NT2/D1 (cell line): ENCODE data around the gene PPARA.

Experiments
- SUZ12 ChIP-seq: IDR thresholded peaks from 2 replicates; pipeline ENCODE4 v1.6.1; 2011; ENCODE audit not compliant: insufficient read length, insufficient read depth; ENCODE audit errors: extremely low read depth
- YY1 ChIP-seq: IDR thresholded peaks from 2 replicates; pipeline ENCODE4 v1.6.1; 2011; ENCODE audit not compliant: insufficient read length, insufficient read depth
- ZNF274 ChIP-seq: IDR thresholded peaks from 2 replicates; pipeline ENCODE4 v1.6.1; 2011; ENCODE audit warnings: mild to moderate bottlenecking, low read depth, low read length

GRCh38 chr22:46237453-46238124 lies 87.3 kb downstream of the PPARA start:
- TF ChIP-seq YY1 (no peak), ZNF274 (no peak), SUZ12 (no peak)
